ENCODE data around the gene ACBD6.
A peak's percentile ranks its signal among the peaks of the same experiment; 100 is the strongest.

ACBD6 gene

GRCh38 chr1:180358649-180359048 is 143.7 kb downstream of the ACBD6 start:
- no peaks in the 10 kb centered on the region for H3K9me3 ChIP-seq (ENCODE audit: insufficient read depth, low read depth, low read length)
- H3K27me3 ChIP-seq (ENCODE audit: insufficient read depth, low read length), result no peaks in the 10 kb centered on the region
- no peak overlapping the region for H3K27ac ChIP-seq (ENCODE audit: low read length)
- no peak overlapping the region for H3K4me3 ChIP-seq (ENCODE audit: low read length)
- peaks cover 25% of the 10 kb centered on the region for H3K4me1 ChIP-seq (ENCODE audit: insufficient read depth, low read length)
- H3K9ac ChIP-seq (ENCODE audit: low read depth, low read length), result no peak overlapping the region
- H3K36me3 ChIP-seq (ENCODE audit: insufficient read depth, low read depth, low read length), result no peaks in the 10 kb centered on the region

- H3K36me3 ChIP-seq (ENCODE audit: insufficient read depth, low read depth, low read length), result no peaks in the 10 kb centered on the region
- no peaks in the 10 kb centered on the region for H3K9me3 ChIP-seq (ENCODE audit: insufficient read depth, low read depth, low read length)
- H3K27ac ChIP-seq (ENCODE audit: low read length), result no peak overlapping the region
- H3K27me3 ChIP-seq (ENCODE audit: insufficient read depth, low read length), result no peaks in the 10 kb centered on the region
- H3K4me1 ChIP-seq (ENCODE audit: insufficient read depth, low read length), result peaks cover 9% of the 10 kb centered on the region; the same call in 1 of the 2 replicates
- H3K4me3 ChIP-seq (ENCODE audit: low read length), result peak overlapping the region; percentile 36; the same call in 1 of the 2 replicates
- H3K9ac ChIP-seq (ENCODE audit: low read depth, low read length), result no peak overlapping the region
Measured at GRCh38 chr1:180353945-180354344, 148.4 kb downstream of the ACBD6 start.

- H3K27me3 ChIP-seq (ENCODE audit: insufficient read depth, low read length), result no peaks in the 10 kb centered on the region
- no peak overlapping the region for H3K27ac ChIP-seq (ENCODE audit: low read length)
- no peaks in the 10 kb centered on the region for H3K36me3 ChIP-seq (ENCODE audit: insufficient read depth, low read depth, low read length)
- H3K9ac ChIP-seq (ENCODE audit: low read depth, low read length), result no peak overlapping the region
- H3K4me3 ChIP-seq (ENCODE audit: low read length), result no peak overlapping the region
- H3K4me1 ChIP-seq (ENCODE audit: insufficient read depth, low read length), result peaks cover 9% of the 10 kb centered on the region; the same call in 1 of the 2 replicates
- no peaks in the 10 kb centered on the region for H3K9me3 ChIP-seq (ENCODE audit: insufficient read depth, low read depth, low read length)
Measured at GRCh38 chr1:180352588-180352987, 149.8 kb downstream of the ACBD6 start.

DNA sequence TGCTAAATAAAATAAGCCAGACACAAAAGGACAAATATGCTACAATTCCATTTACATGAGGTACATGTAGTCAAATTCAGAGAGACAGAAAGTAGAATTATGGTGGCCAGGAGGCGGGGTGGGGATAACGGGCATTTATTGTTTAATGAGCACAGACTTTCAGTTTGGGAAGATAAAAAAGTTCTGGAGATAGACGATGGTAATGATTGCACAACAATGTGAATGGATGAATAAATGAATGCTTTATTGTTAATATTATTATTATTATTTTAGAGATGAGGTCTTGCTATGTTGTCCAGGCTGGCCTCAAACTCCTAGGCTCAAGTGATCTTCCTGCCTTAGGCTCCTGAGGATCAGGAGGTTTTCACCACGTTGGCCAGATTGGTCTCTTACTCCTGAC is 150.4 kb downstream of the ACBD6 start:
- Histone ChIP-seq H3K4me1 (ENCODE audit: insufficient read depth, low read length) (peaks cover 9% of the 10 kb centered on the region; the same call in 1 of the 2 replicates), H3K27me3 (ENCODE audit: insufficient read depth, low read length) (no peaks in the 10 kb centered on the region)

DNA sequence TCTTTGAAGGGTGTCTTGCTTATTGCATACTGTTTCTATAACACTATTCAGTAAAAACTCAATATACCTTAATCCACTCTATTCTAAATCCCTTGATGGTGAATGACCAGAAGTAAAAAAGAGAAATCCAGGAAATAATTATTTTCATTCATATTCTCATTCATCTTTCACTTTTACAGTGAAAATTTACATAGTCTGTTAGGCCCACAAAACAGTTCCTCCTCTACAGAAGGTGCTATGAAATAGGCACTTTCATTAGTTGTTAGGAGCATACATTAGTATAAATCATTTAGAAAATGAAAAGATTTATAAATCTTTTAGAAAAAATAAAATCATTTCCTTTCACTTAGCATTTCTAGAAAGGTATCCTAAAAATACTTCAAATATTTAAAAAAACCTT is 157.2 kb downstream of the ACBD6 start:
- Histone ChIP-seq H3K9me3 (ENCODE audit: insufficient read depth, low read depth, low read length) (no peaks in the 10 kb centered on the region), H3K4me1 (ENCODE audit: insufficient read depth, low read length) (no peaks in the 10 kb centered on the region), H3K9ac (ENCODE audit: low read depth, low read length) (no peak overlapping the region), H3K4me3 (ENCODE audit: low read length) (no peak overlapping the region), H3K27ac (ENCODE audit: low read length) (no peak overlapping the region), H3K36me3 (ENCODE audit: insufficient read depth, low read depth, low read length) (no peaks in the 10 kb centered on the region), H3K27me3 (ENCODE audit: insufficient read depth, low read length) (no peaks in the 10 kb centered on the region)

More for the DNA sequence above, 150.4 kb downstream of the ACBD6 start:
- Histone ChIP-seq H3K36me3 (ENCODE audit: insufficient read depth, low read depth, low read length) (no peaks in the 10 kb centered on the region), H3K9ac (ENCODE audit: low read depth, low read length) (no peak overlapping the region), H3K4me3 (ENCODE audit: low read length) (no peak overlapping the region), H3K9me3 (ENCODE audit: insufficient read depth, low read depth, low read length) (no peaks in the 10 kb centered on the region), H3K27ac (ENCODE audit: low read length) (no peak overlapping the region)

DNA sequence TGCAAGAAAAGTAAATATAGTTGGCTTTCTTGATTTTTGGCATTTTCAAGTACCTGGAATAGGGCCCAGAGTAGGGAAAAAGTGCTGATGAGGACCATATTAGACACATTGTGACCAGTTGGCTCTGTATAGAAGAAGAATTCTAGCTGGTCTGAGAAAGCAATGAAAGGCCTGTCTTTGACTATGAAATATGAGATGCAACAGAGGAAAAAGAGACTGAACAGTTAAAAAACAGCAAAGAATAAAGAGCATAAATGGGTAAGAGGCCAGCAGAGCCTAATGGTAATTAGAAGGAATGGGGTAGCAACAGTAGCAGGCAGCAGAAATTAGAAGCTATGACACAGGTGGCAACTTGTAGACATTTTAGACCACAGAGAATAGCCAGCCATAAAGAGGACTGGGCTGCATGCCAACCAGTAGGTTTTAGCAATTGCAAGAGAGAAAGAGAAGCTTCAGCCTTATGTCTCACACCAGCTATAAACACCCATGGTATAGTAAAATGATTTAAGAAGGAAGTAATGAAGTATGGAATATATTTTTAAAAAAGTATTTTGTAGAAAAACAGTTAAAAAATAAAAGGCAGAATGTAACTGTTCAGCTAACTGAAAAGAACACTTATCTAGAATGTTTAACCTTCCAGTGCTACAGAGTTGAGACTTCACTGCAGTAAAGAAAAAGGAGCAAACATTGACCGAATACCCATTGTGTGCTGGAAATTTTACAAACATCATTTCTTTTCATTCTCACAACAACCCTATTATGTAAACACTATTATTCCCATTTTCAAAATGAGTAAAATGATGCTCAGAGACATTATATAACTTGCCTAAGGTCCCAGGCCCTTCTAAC is 158.2 kb downstream of the ACBD6 start:
- H3K27ac ChIP-seq (ENCODE audit: low read length), result no peak overlapping the region

DNA sequence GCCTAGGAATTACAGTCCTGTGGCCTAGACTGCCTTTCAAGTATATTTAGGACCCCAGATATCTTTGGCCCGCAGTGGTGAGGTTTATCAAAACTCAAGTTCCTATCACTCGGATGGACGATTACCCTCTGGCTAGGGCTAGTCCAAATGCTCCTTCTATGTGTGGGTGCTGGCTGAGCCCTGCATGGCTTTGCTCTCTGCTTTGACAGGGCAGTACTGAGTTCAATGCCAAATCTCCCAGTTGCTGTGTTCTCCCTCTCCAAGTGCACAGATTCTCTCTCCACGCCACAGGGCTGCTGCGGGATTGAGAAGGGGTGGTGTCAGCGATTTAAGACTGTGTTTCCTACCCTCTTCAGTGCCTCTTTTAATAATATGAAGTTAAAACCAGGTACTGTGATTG is 175.3 kb downstream of the ACBD6 start:
- Histone ChIP-seq H3K27ac (ENCODE audit: low read length) (no peak overlapping the region), H3K36me3 (ENCODE audit: insufficient read depth, low read depth, low read length) (no peaks in the 10 kb centered on the region; the same call in 1 of the 2 replicates), H3K4me1 (ENCODE audit: insufficient read depth, low read length) (no peaks in the 10 kb centered on the region), H3K27me3 (ENCODE audit: insufficient read depth, low read length) (no peaks in the 10 kb centered on the region), H3K9ac (ENCODE audit: low read depth, low read length) (no peak overlapping the region), H3K9me3 (ENCODE audit: insufficient read depth, low read depth, low read length) (peaks cover 5% of the 10 kb centered on the region; the same call in 1 of the 2 replicates), H3K4me3 (ENCODE audit: low read length) (no peak overlapping the region)

More for the DNA sequence above, 158.2 kb downstream of the ACBD6 start:
- H3K4me1 ChIP-seq (ENCODE audit: insufficient read depth, low read length), result no peaks in the 10 kb centered on the region
- H3K36me3 ChIP-seq (ENCODE audit: insufficient read depth, low read depth, low read length), result no peaks in the 10 kb centered on the region
- no peaks in the 10 kb centered on the region for H3K9me3 ChIP-seq (ENCODE audit: insufficient read depth, low read depth, low read length)
- H3K27me3 ChIP-seq (ENCODE audit: insufficient read depth, low read length), result no peaks in the 10 kb centered on the region
- no peak overlapping the region for H3K4me3 ChIP-seq (ENCODE audit: low read length)
- no peak overlapping the region for H3K9ac ChIP-seq (ENCODE audit: low read depth, low read length)

DNA sequence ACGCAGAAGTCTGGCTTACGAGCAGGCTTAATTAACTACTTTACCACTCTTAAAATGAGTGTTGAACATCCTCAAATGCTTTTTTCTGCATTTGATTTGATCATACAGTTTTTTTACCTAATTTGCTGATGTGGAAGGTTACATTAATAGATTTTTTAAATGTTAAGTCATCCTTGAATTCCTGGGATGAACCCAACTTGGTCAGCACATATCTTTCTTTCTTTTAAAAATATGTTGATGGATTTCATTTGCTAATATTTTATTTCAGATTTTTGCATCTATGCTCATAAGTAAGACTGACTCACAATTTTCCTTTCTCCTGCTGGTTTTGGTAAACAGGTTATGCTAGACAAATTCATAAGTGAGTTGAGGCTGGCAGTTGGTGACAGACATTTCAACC is 189.5 kb downstream of the ACBD6 start:
- H3K27ac ChIP-seq (ENCODE audit: low read length), result no peak overlapping the region
- no peak overlapping the region for H3K4me3 ChIP-seq (ENCODE audit: low read length)
- H3K36me3 ChIP-seq (ENCODE audit: insufficient read depth, low read depth, low read length), result no peaks in the 10 kb centered on the region
- no peaks in the 10 kb centered on the region for H3K27me3 ChIP-seq (ENCODE audit: insufficient read depth, low read length)
- H3K9me3 ChIP-seq (ENCODE audit: insufficient read depth, low read depth, low read length), result no peaks in the 10 kb centered on the region
- peaks cover 5% of the 10 kb centered on the region; the same call in 1 of the 2 replicates for H3K4me1 ChIP-seq (ENCODE audit: insufficient read depth, low read length)
- H3K9ac ChIP-seq (ENCODE audit: low read depth, low read length), result no peak overlapping the region

DNA sequence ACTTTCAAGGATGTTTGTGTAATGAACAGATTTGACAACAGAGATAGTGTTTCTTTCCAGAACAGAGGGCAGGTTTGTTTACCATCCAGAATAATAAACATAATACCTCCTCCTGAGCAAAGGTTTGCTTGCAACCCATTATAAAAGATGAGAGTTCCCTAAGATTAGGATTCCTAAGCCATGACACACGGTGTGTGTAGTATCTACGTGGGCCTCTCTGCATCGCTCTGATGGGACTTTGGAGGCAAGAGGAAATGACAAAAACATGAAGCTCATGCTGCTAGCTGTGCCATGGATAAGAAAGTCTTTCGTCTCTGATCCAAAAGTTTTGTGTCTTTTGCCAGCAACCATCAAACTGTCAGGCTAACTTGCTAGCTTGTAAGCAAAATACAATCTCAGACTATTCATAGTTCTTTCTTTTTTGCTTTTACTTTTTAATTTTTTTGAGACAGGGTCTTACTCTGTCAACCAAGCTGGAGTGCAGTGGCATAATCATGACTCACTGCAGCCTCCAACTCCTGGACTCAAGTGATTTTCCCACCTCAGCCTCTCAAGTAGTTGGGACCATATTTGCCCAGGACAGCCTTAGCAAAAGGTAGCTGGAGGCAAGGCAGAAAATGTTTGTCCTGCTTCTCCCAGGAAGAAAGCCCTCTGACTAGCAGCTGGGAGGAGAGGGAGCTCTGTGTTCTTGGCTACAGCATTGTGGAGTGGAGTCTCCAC is 191.2 kb downstream of the ACBD6 start:
- Histone ChIP-seq H3K27me3 (ENCODE audit: insufficient read depth, low read length) (no peaks in the 10 kb centered on the region), H3K36me3 (ENCODE audit: insufficient read depth, low read depth, low read length) (no peaks in the 10 kb centered on the region), H3K4me1 (ENCODE audit: insufficient read depth, low read length) (peaks cover 5% of the 10 kb centered on the region; the same call in 1 of the 2 replicates), H3K9ac (ENCODE audit: low read depth, low read length) (no peak overlapping the region), H3K27ac (ENCODE audit: low read length) (no peak overlapping the region), H3K9me3 (ENCODE audit: insufficient read depth, low read depth, low read length) (no peaks in the 10 kb centered on the region), H3K4me3 (ENCODE audit: low read length) (no peak overlapping the region)

GRCh38 chr1:180310095-180310494 is 192.3 kb downstream of the ACBD6 start:
- H3K36me3 ChIP-seq (ENCODE audit: insufficient read depth, low read depth, low read length), result no peaks in the 10 kb centered on the region
- H3K4me3 ChIP-seq (ENCODE audit: low read length), result no peak overlapping the region
- H3K4me1 ChIP-seq (ENCODE audit: insufficient read depth, low read length), result peaks cover 5% of the 10 kb centered on the region; the same call in 1 of the 2 replicates
- no peak overlapping the region for H3K9ac ChIP-seq (ENCODE audit: low read depth, low read length)
- no peaks in the 10 kb centered on the region for H3K9me3 ChIP-seq (ENCODE audit: insufficient read depth, low read depth, low read length)
- no peaks in the 10 kb centered on the region for H3K27me3 ChIP-seq (ENCODE audit: insufficient read depth, low read length)
- no peak overlapping the region for H3K27ac ChIP-seq (ENCODE audit: low read length)

- Histone ChIP-seq H3K36me3 (ENCODE audit: insufficient read depth, low read depth, low read length) (no peaks in the 10 kb centered on the region), H3K27ac (ENCODE audit: low read length) (no peak overlapping the region), H3K4me3 (ENCODE audit: low read length) (no peak overlapping the region), H3K4me1 (ENCODE audit: insufficient read depth, low read length) (peaks cover 5% of the 10 kb centered on the region; the same call in 1 of the 2 replicates), H3K9ac (ENCODE audit: low read depth, low read length) (no peak overlapping the region), H3K9me3 (ENCODE audit: insufficient read depth, low read depth, low read length) (no peaks in the 10 kb centered on the region), H3K27me3 (ENCODE audit: insufficient read depth, low read length) (no peaks in the 10 kb centered on the region)
Measured at GRCh38 chr1:180309338-180309737, 193.0 kb downstream of the ACBD6 start.
